Coronary artery (tissue), 2 donors: ENCODE data around the gene LRRC75A.
A peak's percentile ranks its signal among the peaks of the same experiment; 100 is the strongest.

Experiments
- DNase-seq: peaks from one replicate; pipeline ENCODE4 v3.0.0-alpha.2; 2017; ENCODE audit warnings: low spot score
- H3K27ac ChIP-seq, 2 donors: fragments of 200-600 bp; sonication (generic); one replicate each; pipeline ENCODE4 v1.5.1; 2016 to 2019
- H3K4me3 ChIP-seq: fragments of 200-600 bp; sonication (generic); 2 replicates; pipeline ENCODE4 v1.5.1; 2016; ENCODE audit warnings: mild to moderate bottlenecking, moderate library complexity
- TF ChIP-seq, protein P1 (sequence below): fragments of 200-600 bp; sonication (generic); IDR thresholded peaks from one replicate; pipeline ENCODE4 v1.5.1; 2019; ENCODE audit warnings: antibody characterized with exemption

The LRRC75A gene

DNA sequence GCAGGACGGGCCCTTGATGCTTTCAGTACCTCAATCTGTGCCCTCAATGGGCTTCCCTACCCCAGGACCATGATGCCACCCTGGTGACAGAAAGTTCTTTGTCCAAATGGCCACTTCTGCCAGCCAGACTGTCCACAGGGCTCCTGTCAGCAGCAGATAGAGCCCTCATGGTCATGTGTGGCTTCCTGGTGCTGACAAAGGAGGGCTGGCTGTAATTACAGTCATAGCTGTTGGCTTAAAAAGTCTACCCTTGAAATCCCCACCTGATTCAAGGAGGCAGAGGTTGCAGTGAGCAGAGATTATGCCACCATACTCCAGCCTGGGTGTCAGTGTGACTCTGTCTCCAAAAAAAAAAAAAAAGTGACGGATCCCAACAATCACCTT lies 73.3 kb downstream of the LRRC75A start:
- H3K4me3 ChIP-seq, result no peak overlapping the region
- H3K27ac ChIP-seq, result peak overlapping the region; percentile 93 to 94
- TF ChIP-seq, protein P1, sequence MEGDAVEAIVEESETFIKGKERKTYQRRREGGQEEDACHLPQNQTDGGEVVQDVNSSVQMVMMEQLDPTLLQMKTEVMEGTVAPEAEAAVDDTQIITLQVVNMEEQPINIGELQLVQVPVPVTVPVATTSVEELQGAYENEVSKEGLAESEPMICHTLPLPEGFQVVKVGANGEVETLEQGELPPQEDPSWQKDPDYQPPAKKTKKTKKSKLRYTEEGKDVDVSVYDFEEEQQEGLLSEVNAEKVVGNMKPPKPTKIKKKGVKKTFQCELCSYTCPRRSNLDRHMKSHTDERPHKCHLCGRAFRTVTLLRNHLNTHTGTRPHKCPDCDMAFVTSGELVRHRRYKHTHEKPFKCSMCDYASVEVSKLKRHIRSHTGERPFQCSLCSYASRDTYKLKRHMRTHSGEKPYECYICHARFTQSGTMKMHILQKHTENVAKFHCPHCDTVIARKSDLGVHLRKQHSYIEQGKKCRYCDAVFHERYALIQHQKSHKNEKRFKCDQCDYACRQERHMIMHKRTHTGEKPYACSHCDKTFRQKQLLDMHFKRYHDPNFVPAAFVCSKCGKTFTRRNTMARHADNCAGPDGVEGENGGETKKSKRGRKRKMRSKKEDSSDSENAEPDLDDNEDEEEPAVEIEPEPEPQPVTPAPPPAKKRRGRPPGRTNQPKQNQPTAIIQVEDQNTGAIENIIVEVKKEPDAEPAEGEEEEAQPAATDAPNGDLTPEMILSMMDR, result no peak
- DNase-seq, result no peak

DNA sequence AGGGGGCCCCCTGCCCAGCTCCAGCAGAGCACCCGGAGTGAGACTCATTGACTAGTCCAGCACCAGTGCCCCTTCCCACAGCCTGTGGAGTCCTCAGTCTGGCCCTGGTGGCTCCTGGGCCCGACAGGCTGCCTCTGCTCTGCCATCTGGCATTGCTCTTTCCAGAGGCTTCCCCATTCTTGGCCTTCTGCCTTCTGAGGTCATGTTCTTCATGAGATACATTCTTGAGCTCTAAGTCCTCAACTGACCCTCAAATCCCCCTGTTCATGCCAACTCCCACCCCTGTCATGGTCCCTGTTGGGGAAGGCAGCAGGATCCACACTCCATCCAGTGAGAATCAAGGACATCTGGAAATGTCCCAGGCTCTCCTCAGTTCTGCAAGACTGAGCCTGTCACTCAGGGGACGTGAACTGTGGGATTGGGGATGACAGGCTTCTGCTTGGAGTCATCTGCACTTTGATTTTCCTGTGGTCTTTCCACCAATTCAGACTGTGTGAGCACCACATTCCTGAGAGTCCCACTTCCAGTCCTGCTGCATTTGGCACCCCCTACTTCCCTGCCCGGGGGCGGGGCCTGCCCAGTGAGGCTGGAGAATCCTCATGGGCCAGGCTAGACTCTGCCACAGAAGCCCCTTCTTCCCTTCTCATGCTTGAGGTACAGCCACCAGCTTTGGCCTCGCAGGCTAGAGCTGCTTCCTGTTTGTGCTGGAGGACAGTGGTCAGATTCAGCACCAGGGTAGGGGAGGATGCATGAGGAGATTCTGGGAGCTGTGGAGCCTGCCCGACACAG lies 73.9 kb downstream of the LRRC75A start:
- Histone ChIP-seq H3K4me3 (no peak overlapping the region), H3K27ac (peak overlapping the region; percentile 93 to 94)
- DNase-seq, result no peak
- TF ChIP-seq, protein P1, result no peak

DNA sequence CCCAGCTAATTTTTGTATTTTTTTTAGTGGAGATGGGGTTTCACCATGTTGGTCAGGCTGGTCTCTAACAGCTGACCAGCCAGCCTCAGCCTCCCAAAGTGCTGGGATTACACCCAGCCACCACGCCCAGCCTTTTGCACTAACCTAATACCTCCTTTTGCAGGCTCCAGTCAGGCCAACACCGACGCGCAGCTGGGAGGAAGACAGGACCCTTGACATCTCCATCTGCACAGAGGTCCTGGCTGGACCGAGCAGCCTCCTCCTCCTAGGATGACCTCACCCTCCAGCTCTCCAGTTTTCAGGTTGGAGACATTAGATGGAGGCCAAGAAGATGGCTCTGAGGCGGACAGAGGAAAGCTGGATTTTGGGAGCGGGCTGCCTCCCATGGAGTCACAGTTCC lies 74.6 kb downstream of the LRRC75A start:
- H3K27ac ChIP-seq, result peak overlapping the region; percentile 93 to 94
- no peak overlapping the region for H3K4me3 ChIP-seq
- DNase-seq, result no peak
- TF ChIP-seq, protein P1, result no peak

DNA sequence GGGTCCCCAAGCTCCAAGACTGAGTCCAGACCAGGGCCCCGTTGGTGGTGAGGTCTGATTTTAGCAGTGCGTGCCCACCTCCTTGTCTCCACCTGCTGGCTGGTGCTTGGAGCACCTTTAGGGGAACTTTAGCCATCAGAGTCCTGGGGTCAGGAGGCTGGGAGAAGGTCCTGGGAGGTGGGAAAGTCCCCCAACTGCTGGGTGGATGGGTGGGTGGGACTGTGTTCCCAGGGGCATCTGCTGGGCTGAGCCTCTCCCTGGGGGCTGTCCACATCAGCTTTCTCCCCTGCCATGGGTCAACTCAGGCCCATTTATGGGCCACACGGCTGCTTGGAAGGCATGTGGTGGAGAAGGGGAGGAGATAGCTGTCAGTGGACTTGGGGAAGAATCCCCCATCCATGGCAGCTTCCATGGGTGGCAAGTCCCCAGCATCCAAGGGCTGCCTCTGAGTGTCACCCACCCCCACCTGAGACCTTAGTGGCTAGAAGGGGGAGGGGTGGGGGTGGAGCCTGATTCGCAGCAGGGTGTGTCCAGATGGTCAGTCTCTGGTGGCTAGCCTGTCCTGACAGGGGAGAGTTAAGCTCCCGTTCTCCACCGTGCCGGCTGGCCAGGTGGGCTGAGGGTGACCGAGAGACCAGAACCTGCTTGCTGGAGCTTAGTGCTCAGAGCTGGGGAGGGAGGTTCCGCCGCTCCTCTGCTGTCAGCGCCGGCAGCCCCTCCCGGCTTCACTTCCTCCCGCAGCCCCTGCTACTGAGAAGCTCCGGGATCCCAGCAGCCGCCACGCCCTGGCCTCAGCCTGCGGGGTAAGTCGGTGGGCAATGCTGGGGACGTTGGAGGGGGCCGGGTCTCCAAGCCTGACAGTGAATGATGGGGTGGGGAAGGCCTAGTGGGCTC lies 76.7 kb downstream of the LRRC75A start, which contains the start of gene TRPV2:
Gene TRPV2, plus strand, starts transcription at position 541 of the 894 bp plus-strand sequence. CDS start 2,098 bp downstream, outside the sequence.
- no peak for DNase-seq
- TF ChIP-seq, protein P1, result peak; percentile 19
- Histone ChIP-seq H3K27ac (peak within 1 kb of the TSS; percentile 93 to 94), H3K4me3 (peak within 1 kb of the TSS; percentile 72)

DNA sequence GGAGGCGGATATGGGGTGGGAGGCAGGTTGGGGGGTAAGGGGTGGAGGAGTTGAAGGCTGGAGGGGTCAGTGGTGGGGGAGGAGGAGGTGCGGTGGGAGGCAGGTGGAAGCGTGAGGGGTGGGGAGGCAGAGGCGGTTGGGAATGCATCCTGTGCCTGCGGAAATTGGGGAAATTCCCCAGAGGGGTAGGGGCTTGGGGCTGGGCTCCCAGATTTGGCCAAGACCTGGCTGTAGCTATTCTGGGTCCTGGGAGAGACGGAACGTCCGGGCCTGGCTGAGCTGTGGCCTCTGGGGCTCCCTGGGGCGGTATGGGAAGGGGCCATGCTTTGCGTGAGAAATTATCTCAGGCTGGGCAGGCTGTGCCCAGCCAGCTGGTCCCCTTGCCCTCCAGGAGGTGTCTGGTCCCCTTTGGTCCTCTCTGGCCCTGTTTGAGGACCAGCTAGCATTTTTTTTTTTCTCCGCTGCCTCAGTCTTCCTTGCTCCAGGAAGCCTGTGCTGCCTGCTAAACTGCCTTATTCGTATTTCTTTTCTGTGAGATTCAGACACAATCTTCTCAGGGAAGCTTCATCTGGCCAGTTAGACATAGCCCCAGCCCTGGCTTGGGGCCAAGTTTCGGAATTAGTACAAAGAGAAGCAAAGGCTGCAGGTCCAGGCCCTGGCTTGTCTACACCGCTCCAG lies 83.9 kb downstream of the LRRC75A start:
- no peak for DNase-seq
- H3K4me3 ChIP-seq, result peak overlapping the region; percentile 85

More for the DNA sequence above, 83.9 kb downstream of the LRRC75A start:
- H3K27ac ChIP-seq, result peak overlapping the region; percentile 82 to 97
- TF ChIP-seq, protein P1, result no peak
